PC-9 (cell line): ENCODE measurements around the gene GOLPH3L. TPM values are rescaled to one million over a fixed set of nuclear protein-coding genes. Genes with fewer than 3 reads are reported as not detected.
"Not testable (repeated sequence)": the region's sequence is repeated elsewhere in the genome, so short reads cannot be mapped to it uniquely, and the experiment has no call there.

Experiments used
- BruUV-seq: library from RNA; stranded (reverse); fragments of 400-500 nt; replicated peaks from 2 replicates; lab custom pipeline; 2021; lab: Mats Ljungman, UMichigan
- CTCF ChIA-PET: fragments of 300-600 bp; sonication (Branson Sonifier 250); formaldehyde crosslinking; loops from one replicate; lab custom pipeline; 2022; ENCODE audit warnings: antibody characterized with exemption; lab: Charles Lee
- POLR2A ChIA-PET: fragments of 300-600 bp; sonication (Branson Sonifier 250); formaldehyde crosslinking; loops from one replicate; lab custom pipeline; 2022; ENCODE audit warnings: antibody characterized with exemption; ENCODE audit not compliant: unreplicated experiment; lab: Charles Lee
- DNase-seq, 2 experiments: peaks; one replicate each; pipeline versions ENCODE4 v3.0.0 to v3.0.0-alpha.2; 2015 to 2022; ENCODE audit warnings: mixed read lengths in 1 of 2
- H2AFZ ChIP-seq: fragments of 200-600 bp; sonication (generic); 2 replicates; pipeline ENCODE4 v1.8.1; 2017; ENCODE audit warnings: antibody characterized with exemption
- H3F3A ChIP-seq: fragments of 200-600 bp; sonication (generic); 2 replicates; pipeline ENCODE4 v1.8.1; 2017; ENCODE audit warnings: antibody characterized with exemption, mild to moderate bottlenecking, low read depth; ENCODE audit not compliant: insufficient read depth
- H3K27ac ChIP-seq: fragments of 200-600 bp; sonication (generic); 2 replicates; pipeline ENCODE4 v1.6.1; 2016; ENCODE audit warnings: mixed run types
- H3K27me3 ChIP-seq: fragments of 200-600 bp; sonication (generic); 2 replicates; pipeline ENCODE4 v1.6.1; 2016; ENCODE audit warnings: low read depth, mixed run types; ENCODE audit not compliant: insufficient read depth
- H3K36me3 ChIP-seq: fragments of 200-600 bp; sonication (generic); 2 replicates; pipeline ENCODE4 v1.6.1; 2016; ENCODE audit warnings: low read depth, mixed run types
- H3K4me1 ChIP-seq: fragments of 200-600 bp; sonication (generic); replicated peaks from 2 replicates; pipeline ENCODE4 v1.6.1; 2016; ENCODE audit warnings: mixed run types; ENCODE audit not compliant: insufficient read depth
- H3K4me2 ChIP-seq: fragments of 200-600 bp; sonication (generic); 2 replicates; pipeline ENCODE4 v1.6.1; 2017; ENCODE audit warnings: mixed run types
- H3K4me3 ChIP-seq: fragments of 200-600 bp; sonication (generic); 2 replicates; pipeline ENCODE4 v1.6.1; 2016; ENCODE audit warnings: mixed run types
- H3K79me2 ChIP-seq: fragments of 200-600 bp; sonication (generic); 2 replicates; pipeline ENCODE4 v1.6.1; 2017; ENCODE audit warnings: low read depth, mixed run types
- H3K9me2 ChIP-seq: fragments of 200-600 bp; sonication (generic); 2 replicates; pipeline ENCODE4 v1.8.1; 2017; ENCODE audit warnings: mild to moderate bottlenecking; ENCODE audit not compliant: insufficient read depth
- H3K9me3 ChIP-seq: fragments of 200-600 bp; sonication (generic); 2 replicates; pipeline ENCODE4 v1.8.1; 2016; ENCODE audit warnings: low read depth; ENCODE audit not compliant: insufficient read depth
- H4K20me1 ChIP-seq: fragments of 200-600 bp; sonication (generic); 2 replicates; pipeline ENCODE4 v1.8.1; 2017; ENCODE audit not compliant: insufficient read depth
- EZH2 ChIP-seq: fragments of 200-600 bp; sonication (generic); IDR thresholded peaks from 2 replicates; pipeline ENCODE4 v1.8.0; 2017; ENCODE audit warnings: antibody characterized with exemption, low read depth
- intact Hi-C: fragments of 100-400 bp; cut with micrococcal nuclease; formaldehyde crosslinking; loops from one replicate; pipeline ENCODE4 v1.10.0; 2022; ENCODE audit not compliant: unreplicated experiment
- total RNA-seq: library from RNA; stranded (reverse); gene quantifications from 2 replicates; pipeline ENCODE4 v1.2.3, GENCODE V29; 2021
- TF ChIP-seq, protein P1 (sequence below): fragments of 200-600 bp; sonication (generic); conservative IDR thresholded peaks from 2 replicates; pipeline ENCODE4 v1.6.1; 2017; ENCODE audit warnings: mixed run types, antibody characterized with exemption, mild to moderate bottlenecking, moderate library complexity

Gene GOLPH3L
- total RNA-seq, 1 experiment from 2014 or later, result 52.7 TPM

- H3K27me3 ChIP-seq, result no peaks in the 10 kb centered on the region
- intact Hi-C loops, result no loop called here
- no peak for DNase-seq
- POLR2A ChIA-PET, result interaction anchor here (0.5 to 1.0 kb wide), 2 partner anchors 21 to 345 kb away, joined by 6 to 11 read pairs; partner anchors contain the start of gene GOLPH3L
- no peak overlapping the region for H2AFZ ChIP-seq
- no peak overlapping the region for H3K27ac ChIP-seq
- CTCF ChIA-PET, result no interaction called here
- H3K4me3 ChIP-seq, result no peak overlapping the region
- TF ChIP-seq, protein P1, sequence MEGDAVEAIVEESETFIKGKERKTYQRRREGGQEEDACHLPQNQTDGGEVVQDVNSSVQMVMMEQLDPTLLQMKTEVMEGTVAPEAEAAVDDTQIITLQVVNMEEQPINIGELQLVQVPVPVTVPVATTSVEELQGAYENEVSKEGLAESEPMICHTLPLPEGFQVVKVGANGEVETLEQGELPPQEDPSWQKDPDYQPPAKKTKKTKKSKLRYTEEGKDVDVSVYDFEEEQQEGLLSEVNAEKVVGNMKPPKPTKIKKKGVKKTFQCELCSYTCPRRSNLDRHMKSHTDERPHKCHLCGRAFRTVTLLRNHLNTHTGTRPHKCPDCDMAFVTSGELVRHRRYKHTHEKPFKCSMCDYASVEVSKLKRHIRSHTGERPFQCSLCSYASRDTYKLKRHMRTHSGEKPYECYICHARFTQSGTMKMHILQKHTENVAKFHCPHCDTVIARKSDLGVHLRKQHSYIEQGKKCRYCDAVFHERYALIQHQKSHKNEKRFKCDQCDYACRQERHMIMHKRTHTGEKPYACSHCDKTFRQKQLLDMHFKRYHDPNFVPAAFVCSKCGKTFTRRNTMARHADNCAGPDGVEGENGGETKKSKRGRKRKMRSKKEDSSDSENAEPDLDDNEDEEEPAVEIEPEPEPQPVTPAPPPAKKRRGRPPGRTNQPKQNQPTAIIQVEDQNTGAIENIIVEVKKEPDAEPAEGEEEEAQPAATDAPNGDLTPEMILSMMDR, result no peak
- no peak for TF ChIP-seq EZH2
- no peak overlapping the region for H3K4me2 ChIP-seq
- BruUV-seq, result no TSS peak
- H3K9me2 ChIP-seq, result no peaks in the 10 kb centered on the region
- no peaks in the 10 kb centered on the region for H3K9me3 ChIP-seq
- no peaks in the 10 kb centered on the region for H3K4me1 ChIP-seq
- H3F3A ChIP-seq, result no peaks in the 10 kb centered on the region
- H3K79me2 ChIP-seq, result no peaks in the 10 kb centered on the region
- no peaks in the 10 kb centered on the region for H4K20me1 ChIP-seq
- no peaks in the 10 kb centered on the region for H3K36me3 ChIP-seq
Measured at GRCh38 chr1:150718225-150718891, 21.4 kb upstream of the GOLPH3L start.

- intact Hi-C loops, CTCF ChIA-PET, POLR2A ChIA-PET: not testable (repeated sequence)
Measured at GRCh38 chr1:150709031-150709430, 12.1 kb upstream of the GOLPH3L start.

GRCh38 chr1:150708595-150708994 is 11.6 kb upstream of the GOLPH3L start:
- ChIA-PET POLR2A (no interaction called here), CTCF (no interaction called here)
- H3K27me3 ChIP-seq, result no peaks in the 10 kb centered on the region
- no peak overlapping the region for H3K27ac ChIP-seq
- no peak overlapping the region for H2AFZ ChIP-seq
- no TSS peak for BruUV-seq
- H3K4me1 ChIP-seq, result no peaks in the 10 kb centered on the region
- no peak for DNase-seq
- no peak overlapping the region for H3K4me3 ChIP-seq
- no peak for TF ChIP-seq EZH2
- TF ChIP-seq, protein P1, result no peak
- H3K4me2 ChIP-seq, result no peak overlapping the region
- H3K9me3 ChIP-seq, result no peaks in the 10 kb centered on the region
- no peaks in the 10 kb centered on the region for H3K36me3 ChIP-seq
- 0 out of 2 replicates have a peak, but pooled peaks cover 3% of the 10 kb centered on the region for H3F3A ChIP-seq
- H4K20me1 ChIP-seq, result no peaks in the 10 kb centered on the region
- no peaks in the 10 kb centered on the region for H3K79me2 ChIP-seq
- intact Hi-C loops, result no loop called here
- no peaks in the 10 kb centered on the region for H3K9me2 ChIP-seq

More at GRCh38 chr1:150709031-150709430, 12.1 kb upstream of the GOLPH3L start:
- H3K79me2 ChIP-seq, H4K20me1 ChIP-seq, H3K9me3 ChIP-seq, H3K36me3 ChIP-seq, H3K9me2 ChIP-seq, H3K27ac ChIP-seq, H3K27me3 ChIP-seq, H3F3A ChIP-seq, H3K4me3 ChIP-seq, H2AFZ ChIP-seq, BruUV-seq, H3K4me1 ChIP-seq, H3K4me2 ChIP-seq, DNase-seq: not testable (repeated sequence)
